Peyer's patch (tissue), 4 donors: ENCODE measurements around the gene RAB3GAP1. TPM values are rescaled to one million over a fixed set of nuclear protein-coding genes. Genes with fewer than 3 reads are reported as not detected.
"Not testable (repeated sequence)": the region's sequence is repeated elsewhere in the genome, so short reads cannot be mapped to it uniquely, and the experiment has no call there.

Experiments used
- DNase-seq, 3 donors: peaks; one replicate each; pipeline ENCODE4 v3.0.0-alpha.2; 2017 to 2019
- H3K27ac ChIP-seq, 4 donors: fragments of 200-600 bp; sonication (generic); one replicate each; pipeline ENCODE4 v1.5.1; 2016 to 2019
- H3K27me3 ChIP-seq, 2 donors: fragments of 200-600 bp; sonication (generic); one replicate each; pipeline ENCODE4 v1.5.1; 2019
- H3K36me3 ChIP-seq, 3 donors: fragments of 200-600 bp; sonication (generic); one replicate each; pipeline ENCODE4 v1.5.1; 2016 to 2019
- H3K4me1 ChIP-seq, 4 donors: fragments of 200-600 bp; sonication (generic); one replicate each; pipeline ENCODE4 v1.5.1; 2016 to 2019
- H3K4me3 ChIP-seq, 4 donors: fragments of 200-600 bp; sonication (generic); 1 replicate in 3 of 4; 2 replicates in 1 of 4; pipeline ENCODE4 v1.5.1; 2016 to 2019; ENCODE audit warnings: mild to moderate bottlenecking in 1 of 4
- H3K9me3 ChIP-seq, 4 donors: fragments of 200-600 bp; sonication (generic); one replicate each; pipeline ENCODE4 v1.5.1; 2016 to 2019; ENCODE audit warnings: mild to moderate bottlenecking in 1 of 4
- POLR2A ChIP-seq, 2 donors: fragments of 450-650 bp; IDR thresholded peaks; one replicate each; pipeline ENCODE4 v1.5.1; 2017; ENCODE audit warnings: antibody characterized with exemption in 2 of 2, mild to moderate bottlenecking in 2 of 2, moderate library complexity in 2 of 2
- total RNA-seq, 4 donors: library from RNA; depleted of rRNA; stranded (reverse); fragments of >200 nt; gene quantifications; one replicate each; pipeline ENCODE4 v1.1.0, GENCODE V29; 2016
- TF ChIP-seq, protein P1 (sequence below), 6 experiments: fragments of 450-650 bp in 4 of 6; fragments of 200-600 bp in 2 of 6; sonication (generic) in 1 of 6; IDR thresholded peaks; one replicate each; pipeline ENCODE4 v1.5.1; 2017 to 2019; ENCODE audit warnings: antibody characterized with exemption in 6 of 6, mild to moderate bottlenecking in 3 of 6, moderate library complexity in 1 of 6

The RAB3GAP1 gene
- total RNA-seq, 4 donors from 2014 or later, result 34.5 to 89.1 (median 43.0) TPM

- no peaks in the 10 kb centered on the region for H3K9me3 ChIP-seq
- no peaks in the 10 kb centered on the region for H3K27me3 ChIP-seq
- no peak overlapping the region for H3K27ac ChIP-seq
- H3K4me1 ChIP-seq, result no peaks in the 10 kb centered on the region
- TF ChIP-seq POLR2A (IDR thresholded peaks at IDR 0.05), result no peak
- TF ChIP-seq, protein P1, sequence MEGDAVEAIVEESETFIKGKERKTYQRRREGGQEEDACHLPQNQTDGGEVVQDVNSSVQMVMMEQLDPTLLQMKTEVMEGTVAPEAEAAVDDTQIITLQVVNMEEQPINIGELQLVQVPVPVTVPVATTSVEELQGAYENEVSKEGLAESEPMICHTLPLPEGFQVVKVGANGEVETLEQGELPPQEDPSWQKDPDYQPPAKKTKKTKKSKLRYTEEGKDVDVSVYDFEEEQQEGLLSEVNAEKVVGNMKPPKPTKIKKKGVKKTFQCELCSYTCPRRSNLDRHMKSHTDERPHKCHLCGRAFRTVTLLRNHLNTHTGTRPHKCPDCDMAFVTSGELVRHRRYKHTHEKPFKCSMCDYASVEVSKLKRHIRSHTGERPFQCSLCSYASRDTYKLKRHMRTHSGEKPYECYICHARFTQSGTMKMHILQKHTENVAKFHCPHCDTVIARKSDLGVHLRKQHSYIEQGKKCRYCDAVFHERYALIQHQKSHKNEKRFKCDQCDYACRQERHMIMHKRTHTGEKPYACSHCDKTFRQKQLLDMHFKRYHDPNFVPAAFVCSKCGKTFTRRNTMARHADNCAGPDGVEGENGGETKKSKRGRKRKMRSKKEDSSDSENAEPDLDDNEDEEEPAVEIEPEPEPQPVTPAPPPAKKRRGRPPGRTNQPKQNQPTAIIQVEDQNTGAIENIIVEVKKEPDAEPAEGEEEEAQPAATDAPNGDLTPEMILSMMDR (IDR thresholded peaks at IDR 0.05), result no peak
- DNase-seq, result no peak
- H3K36me3 ChIP-seq, result no peaks in the 10 kb centered on the region
- no peak overlapping the region for H3K4me3 ChIP-seq
Measured at GRCh38 chr2:135029481-135030134, 22.5 kb upstream of the RAB3GAP1 start.

DNA sequence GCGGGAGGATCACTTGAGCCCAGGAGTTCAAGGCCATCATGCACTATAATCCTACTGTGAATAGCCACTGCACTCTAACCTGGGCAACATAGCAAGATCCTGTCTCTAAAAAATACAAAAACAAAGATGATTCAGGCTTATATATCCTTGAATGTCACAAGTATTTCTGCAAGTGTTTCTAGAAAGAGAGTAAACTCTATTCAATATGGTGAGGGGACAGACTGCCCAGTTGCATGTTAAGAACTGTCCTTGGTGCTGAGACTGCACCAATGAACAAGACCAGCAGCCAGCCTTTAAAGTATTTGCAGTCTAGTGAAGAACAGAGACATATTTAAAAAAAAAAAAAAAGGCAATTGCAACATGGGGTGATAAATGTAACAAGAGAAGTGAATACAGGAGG, 21.3 kb upstream of the RAB3GAP1 start:
- TF ChIP-seq, protein P1 (IDR thresholded peaks at IDR 0.05), result no peak
- TF ChIP-seq POLR2A (IDR thresholded peaks at IDR 0.05), result no peak
- Histone ChIP-seq H3K27ac (no peak overlapping the region), H3K36me3 (no peaks in the 10 kb centered on the region), H3K9me3 (no peaks in the 10 kb centered on the region), H3K4me3 (no peak overlapping the region), H3K27me3 (no peaks in the 10 kb centered on the region), H3K4me1 (no peaks in the 10 kb centered on the region)
- no peak for DNase-seq

GRCh38 chr2:135033216-135033615, 18.9 kb upstream of the RAB3GAP1 start:
- not testable (repeated sequence) for H3K27me3 ChIP-seq, H3K27ac ChIP-seq, DNase-seq, H3K36me3 ChIP-seq, H3K4me3 ChIP-seq, H3K9me3 ChIP-seq, H3K4me1 ChIP-seq

- Histone ChIP-seq H3K36me3 (no peaks in the 10 kb centered on the region), H3K27ac (no peak overlapping the region), H3K4me1 (no peaks in the 10 kb centered on the region), H3K9me3 (no peaks in the 10 kb centered on the region), H3K27me3 (no peaks in the 10 kb centered on the region), H3K4me3 (no peak overlapping the region)
- TF ChIP-seq, protein P1 (IDR thresholded peaks at IDR 0.05), result no peak
- TF ChIP-seq POLR2A (IDR thresholded peaks at IDR 0.05), result no peak
- DNase-seq, result no peak
Measured at GRCh38 chr2:135037831-135038230, 14.3 kb upstream of the RAB3GAP1 start.

DNA sequence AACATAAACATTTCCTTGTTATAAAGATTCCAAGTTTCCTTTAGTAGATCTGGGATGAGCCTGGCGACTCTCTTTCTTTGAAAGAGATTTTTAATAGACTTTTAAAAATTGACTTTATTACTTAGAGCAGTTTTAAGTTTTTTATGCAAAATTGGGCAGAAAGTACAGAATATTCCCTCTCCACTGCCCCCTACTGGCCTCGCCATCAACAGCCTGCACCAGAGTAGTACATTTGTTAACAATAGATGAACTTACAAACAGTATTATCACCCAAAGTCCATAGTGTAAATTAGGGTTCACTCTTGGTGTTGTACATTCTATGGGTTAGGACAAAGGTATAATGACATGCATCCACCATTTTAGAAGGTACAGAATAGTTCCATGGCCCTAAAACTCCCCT, 8.7 kb upstream of the RAB3GAP1 start:
- Histone ChIP-seq H3K27me3 (no peaks in the 10 kb centered on the region), H3K27ac (no peak overlapping the region), H3K9me3 (no peaks in the 10 kb centered on the region), H3K36me3 (no peaks in the 10 kb centered on the region), H3K4me3 (no peak overlapping the region), H3K4me1 (no peaks in the 10 kb centered on the region)
- TF ChIP-seq, protein P1 (IDR thresholded peaks at IDR 0.05), result peak in 3 of 6 experiments; percentile 27 to 43 (median 39)
- no peak for TF ChIP-seq POLR2A (IDR thresholded peaks at IDR 0.05)
- DNase-seq, result no peak

DNA sequence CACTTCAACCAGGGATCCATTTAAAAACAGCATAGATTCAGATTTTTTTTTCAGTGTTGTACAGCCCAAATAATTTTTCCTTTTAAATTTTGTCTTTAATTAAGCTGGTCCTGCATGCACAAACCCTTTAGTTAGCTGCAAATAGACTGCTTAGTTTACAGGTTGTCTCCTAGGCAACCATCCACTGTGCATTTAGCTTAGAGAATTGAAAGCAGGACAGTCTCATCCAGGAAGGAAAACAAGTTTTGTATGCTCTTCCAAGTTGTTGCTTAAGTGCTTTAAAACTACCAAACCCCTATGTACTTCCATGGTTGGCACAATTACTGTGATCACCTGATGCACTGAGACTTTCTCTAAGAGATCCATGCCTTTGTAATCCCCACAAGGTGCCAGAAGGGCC, 4.8 kb upstream of the RAB3GAP1 start, which contains the start of gene MAP3K19:
Gene MAP3K19, minus strand, starts transcription at position 148 of the 400 bp plus-strand sequence. CDS start 22,800 bp downstream, outside the sequence.
- TF ChIP-seq POLR2A (IDR thresholded peaks at IDR 0.05), result no peak
- TF ChIP-seq, protein P1 (IDR thresholded peaks at IDR 0.05), result no peak
- DNase-seq, result no peak
- H3K4me3 ChIP-seq, result no peak within 1 kb of the TSS

More for the DNA sequence above, 4.8 kb upstream of the RAB3GAP1 start, which contains the start of gene MAP3K19:
- H3K27ac ChIP-seq, result no peak within 1 kb of the TSS
- H3K9me3 ChIP-seq, result no peaks in the 10 kb centered on the region
- no peaks in the 10 kb centered on the region for H3K4me1 ChIP-seq
- H3K36me3 ChIP-seq, result no peaks in the 10 kb centered on the region
- no peaks in the 10 kb centered on the region for H3K27me3 ChIP-seq
